Measurements from ENCODE around the gene CDK17. TPM values are rescaled to one million over a fixed set of nuclear protein-coding genes. Genes with fewer than 3 reads are reported as not detected.

CDK17 gene
- total and polyA plus RNA-seq, 2 of the 8 experiments (the other 6 are each of a cell fraction or from before 2014, with no cell fraction given), result 5.8 to 20.0 TPM

GRCh38 chr12:96442906-96443305 is 42.7 kb upstream of the CDK17 start:
- no peak overlapping the region for H4K8ac ChIP-seq (ENCODE audit: extremely low read depth, insufficient read depth, low read length)
- no peak overlapping the region for H3K14ac ChIP-seq (ENCODE audit: insufficient read length)
- no peaks in the 10 kb centered on the region for H3K23me2 ChIP-seq (ENCODE audit: low read depth, low read length)
- no peak overlapping the region for H2BK20ac ChIP-seq (ENCODE audit: low read length)
- H4K5ac ChIP-seq (ENCODE audit: insufficient read length, low read depth, low read length), result no peak overlapping the region
- H3K9ac ChIP-seq (replicated peaks in 1 of 4; ENCODE audit: extremely low read depth in 1 of 4, low read depth in 3 of 4, low read length in 3 of 4), result no peak overlapping the region
- CTCF ChIA-PET (ENCODE audit: partially characterized antibody), result interaction anchor here (0.9 to 1.0 kb wide), 2 partner anchors 19 to 49 kb away, joined by 3 to 5 read pairs; no protein-coding TSS in a partner anchor
- no peaks in the 10 kb centered on the region for H3K79me2 ChIP-seq (ENCODE audit: control insufficient read depth in 1 of 2, insufficient read depth in 2 of 2, low read length in 2 of 2)
- no peak overlapping the region for H2BK120ac ChIP-seq (replicated peaks; ENCODE audit: low read depth, low read length)
- POLR2A ChIA-PET (ENCODE audit: partially characterized antibody), result no interaction called here
- no peaks in the 10 kb centered on the region for H3K27me3 ChIP-seq (replicated peaks in 1 of 4; ENCODE audit: control insufficient read depth in 3 of 4, extremely low read depth in 1 of 4, insufficient read depth in 3 of 4, low read length in 3 of 4)
- H4K91ac ChIP-seq (replicated peaks; ENCODE audit: insufficient read length, low read length), result no peak overlapping the region
- H2AFZ ChIP-seq (ENCODE audit: low read length), result no peak overlapping the region
- H2AK5ac ChIP-seq (ENCODE audit: low read depth, low read length), result no peak overlapping the region
- DNase-seq (ENCODE audit: low read depth in 1 of 2, low spot score in 2 of 2) (no peak), FAIRE-seq (no peak)
- H3K56ac ChIP-seq (replicated peaks; ENCODE audit: insufficient read length, low read depth, low read length), result no peak overlapping the region
- no peaks in the 10 kb centered on the region for H3K79me1 ChIP-seq (ENCODE audit: low read depth, low read length)
- H2BK12ac ChIP-seq (ENCODE audit: low read depth, low read length), result no peak overlapping the region
- H3K4me1 ChIP-seq (replicated peaks in 1 of 4; ENCODE audit: control insufficient read depth in 3 of 4, insufficient read depth in 4 of 4, low read length in 3 of 4), result no peaks in the 10 kb centered on the region
- H4K20me1 ChIP-seq (replicated peaks in 1 of 2; ENCODE audit: control insufficient read depth in 1 of 2, insufficient read depth in 2 of 2, low read length in 2 of 2), result no peaks in the 10 kb centered on the region
- H2BK5ac ChIP-seq (ENCODE audit: low read depth, low read length), result no peak overlapping the region
- no peak overlapping the region for H3K23ac ChIP-seq (ENCODE audit: insufficient read length)
- 90% methylated on average over 3 of the region's 3 CpGs; no CpG with 5 or more reads in 1 of the 2 experiments for WGBS, 2 experiments (ENCODE audit: extremely low coverage in 1 of 2, insufficient coverage in 1 of 2, insufficient read length in 1 of 2, insufficient replicate concordance in 2 of 2, low coverage in 1 of 2, low lambda C conversion rate in 2 of 2, missing lambda C conversion rate in 1 of 2)
- no peak overlapping the region for H2BK15ac ChIP-seq (ENCODE audit: low read length)
- no peak overlapping the region for H3K4me2 ChIP-seq (ENCODE audit: insufficient read depth in 1 of 2, low read depth in 2 of 2, low read length in 2 of 2)
- no peaks in the 10 kb centered on the region for H3K36me3 ChIP-seq (ENCODE audit: control insufficient read depth in 2 of 4, insufficient read depth in 4 of 4, low read length in 3 of 4)
- no peak overlapping the region for H3K18ac ChIP-seq (ENCODE audit: extremely low read depth, low read length)
- no peaks in the 10 kb centered on the region for H3K9me3 ChIP-seq (ENCODE audit: insufficient read depth in 2 of 2, low read depth in 1 of 2, low read length in 1 of 2)
- no peak overlapping the region for H3K4me3 ChIP-seq (ENCODE audit: extremely low read depth in 1 of 4, insufficient read depth in 2 of 4, low read depth in 3 of 4, low read length in 4 of 4)
- H3K4ac ChIP-seq (replicated peaks; ENCODE audit: insufficient read length, low read depth, low read length), result no peak overlapping the region
- no peak overlapping the region for H3K27ac ChIP-seq (ENCODE audit: low read depth, low read length)
- TF ChIP-seq SIRT6 (IDR thresholded peaks at IDR 0.05; ENCODE audit: low read length) (no peak), CREB1 (IDR thresholded peaks at IDR 0.05) (no peak), SP1 (IDR thresholded peaks at IDR 0.05; ENCODE audit: low read depth, low read length) (no peak), RFX5 (IDR thresholded peaks at IDR 0.05; ENCODE audit: borderline replicate concordance, low read depth, low read length) (no peak), CBX5 (IDR thresholded peaks at IDR 0.05; ENCODE audit: low read depth, low read length) (no peak), POLR2AphosphoS5 (IDR thresholded peaks at IDR 0.05; ENCODE audit: low read depth, low read length) (no peak), BRCA1 (IDR thresholded peaks at IDR 0.05; ENCODE audit: low read depth, low read length) (no peak), EGR1 (IDR thresholded peaks at IDR 0.05; ENCODE audit: borderline replicate concordance, low read depth, low read length) (no peak), SP2 (IDR thresholded peaks at IDR 0.05; ENCODE audit: low read length) (no peak), RAD21 (IDR thresholded peaks at IDR 0.05 in 1 of 2, conservative IDR thresholded peaks at IDR 0.05 in 1 of 2; ENCODE audit: low read depth in 2 of 2, low read length in 2 of 2) (no peak), SIX5 (IDR thresholded peaks at IDR 0.05; ENCODE audit: low read depth, low read length) (no peak), HDAC6 (IDR thresholded peaks at IDR 0.05; ENCODE audit: low read depth, low read length) (no peak), CHD1 (IDR thresholded peaks at IDR 0.05; ENCODE audit: low read depth, low read length) (no peak), NANOG (IDR thresholded peaks at IDR 0.05; ENCODE audit: insufficient read depth, low read depth, low read length, poor library complexity, severe bottlenecking) (no peak), MAFK (IDR thresholded peaks at IDR 0.05; ENCODE audit: low read depth, low read length) (no peak), TBP (IDR thresholded peaks at IDR 0.05; ENCODE audit: low read depth, low read length) (no peak), BCL11A (IDR thresholded peaks at IDR 0.05; ENCODE audit: low read depth in 2 of 2, low read length in 2 of 2) (no peak)
